Tibial nerve (tissue), 4 donors: ENCODE measurements around the gene DUX4.
"Not testable (repeated sequence)": the region's sequence is repeated elsewhere in the genome, so short reads cannot be mapped to it uniquely, and the experiment has no call there.

ENCODE experiments used
- CTCF ChIP-seq, 5 experiments: fragments of 200-600 bp in 3 of 5; fragments of 450-650 bp in 2 of 5; sonication (generic) in 3 of 5; IDR thresholded peaks; one replicate each; pipeline ENCODE4 v1.5.1; 2016 to 2019; ENCODE audit warnings: antibody characterized with exemption in 5 of 5, mild to moderate bottlenecking in 3 of 5, moderate library complexity in 2 of 5
- EP300 ChIP-seq, 2 donors: sonication (generic); formaldehyde crosslinking; IDR thresholded peaks; one replicate each; pipeline ENCODE4 v1.6.1; 2017; ENCODE audit warnings: antibody characterized with exemption in 2 of 2, mild to moderate bottlenecking in 1 of 2
- POLR2A ChIP-seq, 2 donors: fragments of 450-650 bp; IDR thresholded peaks; one replicate each; pipeline ENCODE4 v1.6.1; 2017; ENCODE audit warnings: antibody characterized with exemption in 2 of 2, mild to moderate bottlenecking in 2 of 2, moderate library complexity in 2 of 2

GRCh38 chr4:190179030-190179739 lies 5.6 kb downstream of the DUX4 start:
- not testable (repeated sequence) for TF ChIP-seq CTCF, EP300, POLR2A (IDR thresholded peaks at IDR 0.05)
